ENCODE data around the gene FAM117A. TPM values are rescaled to one million over a fixed set of nuclear protein-coding genes. Genes with fewer than 3 reads are reported as not detected.
A peak's percentile ranks its signal among the peaks of the same experiment; 100 is the strongest.

The FAM117A gene, protein sequence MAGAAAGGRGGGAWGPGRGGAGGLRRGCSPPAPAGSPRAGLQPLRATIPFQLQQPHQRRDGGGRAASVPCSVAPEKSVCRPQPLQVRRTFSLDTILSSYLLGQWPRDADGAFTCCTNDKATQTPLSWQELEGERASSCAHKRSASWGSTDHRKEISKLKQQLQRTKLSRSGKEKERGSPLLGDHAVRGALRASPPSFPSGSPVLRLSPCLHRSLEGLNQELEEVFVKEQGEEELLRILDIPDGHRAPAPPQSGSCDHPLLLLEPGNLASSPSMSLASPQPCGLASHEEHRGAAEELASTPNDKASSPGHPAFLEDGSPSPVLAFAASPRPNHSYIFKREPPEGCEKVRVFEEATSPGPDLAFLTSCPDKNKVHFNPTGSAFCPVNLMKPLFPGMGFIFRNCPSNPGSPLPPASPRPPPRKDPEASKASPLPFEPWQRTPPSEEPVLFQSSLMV
- total RNA-seq, result 2.8 and 6.7 TPM in 2 replicates

- DNase-seq (ENCODE audit: low read depth in 2 of 2), result peak; percentile 97 to 99
These were observed at the start of gene FAM117A for GRCh38 chr17:49763735-49764558. FAM117A (minus strand) TSS chr17:49764131; CDS start chr17:49764087, 44 bp downstream.

- no peak for DNase-seq (ENCODE audit: low read depth in 2 of 2)
These were observed 45.1 kb upstream of the FAM117A start for GRCh38 chr17:49809056-49809455.

- DNase-seq (ENCODE audit: low read depth in 2 of 2), result no peak
These were observed 34.8 kb upstream of the FAM117A start for GRCh38 chr17:49798738-49799137.

DNA sequence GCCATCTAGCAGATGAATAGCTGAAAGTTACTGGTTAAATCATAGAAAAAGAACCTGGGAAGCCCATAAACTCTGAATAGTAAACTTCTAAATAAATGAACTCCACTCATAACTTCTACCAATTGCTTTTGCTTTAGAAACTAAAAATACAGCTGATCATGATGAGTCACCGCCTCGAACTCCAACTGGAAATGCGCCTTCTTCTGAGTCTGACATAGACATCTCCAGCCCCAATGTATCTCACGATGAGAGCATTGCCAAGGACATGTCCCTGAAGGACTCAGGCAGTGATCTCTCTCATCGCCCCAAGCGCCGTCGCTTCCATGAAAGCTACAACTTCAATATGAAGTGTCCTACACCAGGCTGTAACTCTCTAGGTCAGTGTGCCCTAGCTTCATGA lies 34.3 kb upstream of the FAM117A start:
- peak in 1 of 2 donors; percentile 49 for DNase-seq (ENCODE audit: low read depth in 2 of 2)

DNA sequence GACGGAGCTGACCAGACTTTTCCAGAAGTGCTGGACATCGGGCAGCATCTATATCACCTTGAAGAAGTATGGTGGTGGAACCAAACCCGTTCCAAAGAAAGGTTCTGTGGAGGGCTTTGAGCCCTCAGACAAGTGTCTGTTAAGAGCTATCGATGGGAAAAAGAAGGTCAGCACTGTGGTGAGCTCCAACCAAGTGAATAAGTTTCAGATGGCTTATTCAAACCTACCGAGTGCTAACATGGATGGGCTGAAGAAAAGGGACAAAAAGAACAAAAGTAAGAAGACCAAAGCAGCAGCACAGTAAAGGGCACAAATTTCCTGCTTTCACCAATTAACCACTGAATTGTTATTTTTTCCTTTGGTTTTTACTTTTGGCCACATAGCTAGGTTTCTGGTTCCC lies 31.4 kb upstream of the FAM117A start:
- no peak for DNase-seq (ENCODE audit: low read depth in 2 of 2)

DNA sequence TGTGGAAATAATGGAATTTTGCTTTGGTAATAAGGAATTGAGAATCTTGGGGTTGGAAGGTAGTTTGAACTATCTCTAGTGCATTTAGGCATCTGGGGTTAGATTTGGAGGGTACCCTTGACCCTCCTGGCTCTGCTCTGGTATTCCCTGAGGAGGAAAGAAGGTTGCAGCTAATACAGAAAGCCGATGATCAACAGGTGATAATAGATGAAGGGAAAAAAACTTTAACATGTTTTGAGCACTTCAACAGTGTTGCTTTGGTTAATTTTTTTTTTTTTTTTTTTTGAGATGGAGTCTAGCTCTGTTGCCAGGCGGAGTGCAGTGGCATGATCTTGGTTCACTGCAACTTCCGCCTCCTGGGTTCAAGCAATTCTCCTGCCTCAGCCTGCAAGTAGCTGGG lies 29.4 kb upstream of the FAM117A start:
- no peak for DNase-seq (ENCODE audit: low read depth in 2 of 2)

DNA sequence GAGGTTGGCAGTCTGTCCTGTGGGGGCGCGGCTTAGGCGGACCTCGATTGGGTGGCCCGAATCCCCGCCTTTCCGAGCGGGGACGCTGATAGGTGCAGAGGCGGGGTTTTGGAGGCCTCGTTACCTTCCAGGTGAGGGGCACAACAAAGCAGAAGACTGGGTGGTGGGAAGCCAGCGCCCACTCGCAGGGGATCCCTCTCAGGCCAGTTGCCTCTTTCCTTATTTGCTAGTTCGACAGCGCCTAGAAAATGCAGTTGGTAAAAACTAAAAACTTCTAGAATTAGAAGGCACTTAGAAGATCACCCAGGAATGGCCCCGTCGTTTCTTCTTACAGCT lies 25.3 kb upstream of the FAM117A start:
- no peak for DNase-seq (ENCODE audit: low read depth in 2 of 2)

DNA sequence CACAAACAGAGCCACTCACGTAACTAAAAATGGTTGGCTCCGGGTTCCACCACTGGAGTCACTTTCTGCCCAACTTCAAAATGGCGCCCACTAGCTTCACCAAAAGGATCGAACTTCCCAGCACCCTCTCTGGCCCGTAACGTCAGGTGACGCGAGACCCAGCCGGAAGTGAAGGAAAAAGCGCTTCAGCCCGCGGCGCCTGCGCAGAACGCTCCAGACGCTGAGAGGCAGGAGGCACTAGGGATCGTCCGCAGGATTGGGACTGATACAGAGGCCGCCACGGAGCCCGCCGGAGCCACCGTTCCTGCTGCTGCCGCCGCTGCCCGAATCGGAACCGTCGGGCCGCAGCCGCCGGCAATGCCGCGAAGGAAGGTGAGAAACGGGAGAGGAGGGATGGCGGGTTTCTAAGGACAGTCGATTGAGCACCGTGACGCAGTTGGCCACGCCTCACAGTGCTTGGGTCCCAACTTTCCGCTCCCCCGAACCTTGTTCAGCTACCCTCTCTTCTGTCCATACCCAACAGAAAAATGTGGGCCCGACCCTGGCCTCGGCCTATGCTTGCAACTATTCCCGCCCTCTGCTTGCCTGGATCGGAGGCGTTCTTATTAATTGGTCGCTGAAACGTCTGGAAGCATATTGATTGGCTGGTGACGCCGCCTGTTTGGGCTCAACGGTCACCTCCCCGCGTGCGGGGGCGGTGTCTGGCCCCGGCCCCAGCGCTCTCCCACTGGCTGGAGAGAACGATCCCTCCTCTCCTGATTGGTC lies 24.7 kb upstream of the FAM117A start, which contains the start of gene KAT7:
Gene KAT7 (plus strand): TSS at position 204 of the 765 bp plus-strand sequence. CDS start 154 bp downstream, at position 358.
- peak; percentile 100 for DNase-seq (ENCODE audit: low read depth in 2 of 2)

DNA sequence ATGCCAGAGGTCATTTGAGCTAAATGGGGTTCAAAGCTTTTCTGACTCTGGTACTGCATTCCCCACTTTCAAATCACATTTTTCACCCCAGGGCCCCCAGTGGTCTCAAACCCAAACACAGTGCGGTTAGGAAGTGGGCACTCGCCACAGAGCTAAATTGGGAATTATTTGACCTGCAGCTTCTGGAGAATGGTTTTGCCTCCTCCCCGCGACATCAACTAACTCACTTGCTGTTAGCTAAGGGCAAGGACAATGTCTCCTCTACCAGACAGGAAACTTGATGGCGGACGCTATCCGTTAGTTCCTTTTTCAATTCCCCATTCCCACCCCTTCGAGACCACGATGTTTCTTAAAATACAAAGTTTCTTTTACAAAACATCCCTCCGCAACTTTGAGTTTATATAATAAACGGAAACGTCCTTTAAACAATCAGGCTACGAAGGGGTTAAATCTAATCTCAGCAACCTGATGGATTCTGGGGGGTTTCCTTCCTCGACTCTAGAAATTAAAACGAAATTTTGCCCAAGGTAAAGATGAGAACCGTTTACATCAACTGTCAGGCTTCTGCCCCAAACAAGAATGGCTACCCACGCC lies 24.1 kb upstream of the FAM117A start:
- no peak for DNase-seq (ENCODE audit: low read depth in 2 of 2)

DNA sequence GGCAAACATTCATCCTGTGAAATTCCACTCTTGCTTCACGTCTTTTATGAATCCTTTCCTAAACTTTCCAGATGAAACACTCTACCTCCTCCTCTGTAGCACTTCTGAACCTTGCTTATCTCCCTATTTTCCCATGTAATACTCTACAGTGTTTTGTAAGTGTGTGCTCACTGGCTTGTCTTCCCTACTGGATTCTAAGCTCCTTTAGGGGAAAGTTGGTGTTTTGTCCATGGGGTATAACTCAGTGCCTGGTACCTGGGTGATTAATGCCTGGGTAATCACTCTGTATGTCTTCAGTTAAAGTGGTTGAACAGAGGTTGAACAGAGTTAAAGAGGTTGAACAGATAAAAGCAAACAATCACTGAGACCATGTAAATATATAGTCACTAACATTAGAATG lies 20.7 kb upstream of the FAM117A start:
- no peak for DNase-seq (ENCODE audit: low read depth in 2 of 2)

- DNase-seq (ENCODE audit: low read depth in 2 of 2), result no peak
These were observed 19.9 kb upstream of the FAM117A start for GRCh38 chr17:49783791-49784190.

DNA sequence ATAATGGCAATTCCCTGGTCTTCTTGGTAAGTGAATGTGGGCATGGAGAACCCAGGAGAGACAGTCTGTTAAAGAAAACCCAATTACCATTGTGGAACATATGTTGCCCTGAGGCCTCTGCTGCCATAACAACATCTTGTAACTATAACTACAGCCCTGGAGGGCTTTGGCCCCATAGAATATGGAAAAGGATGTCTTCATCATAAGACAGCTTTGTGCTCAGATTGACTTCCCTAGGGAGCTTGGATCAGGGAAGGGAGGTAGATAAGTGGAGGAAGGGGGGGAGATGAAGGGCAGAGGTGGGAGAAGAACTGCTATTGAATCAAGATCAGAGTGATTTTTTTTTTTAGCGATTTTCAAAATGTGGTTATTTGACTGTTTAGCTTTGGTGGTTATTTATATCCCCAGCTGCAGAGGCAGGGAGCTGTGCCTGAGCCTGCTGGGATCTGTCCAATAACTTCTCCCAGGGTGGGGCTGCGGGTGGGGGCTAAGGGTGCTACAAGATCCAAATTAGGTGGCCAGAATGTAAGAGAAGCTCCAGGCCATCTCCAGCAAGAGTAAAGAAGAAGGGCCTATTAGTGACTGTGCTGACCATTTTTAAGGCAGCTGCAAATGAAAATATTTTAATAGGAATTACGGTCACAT lies 19.3 kb upstream of the FAM117A start:
- no peak for DNase-seq (ENCODE audit: low read depth in 2 of 2)

- DNase-seq (ENCODE audit: low read depth in 2 of 2), result peak; percentile 78 to 79
These were observed 15.9 kb upstream of the FAM117A start for GRCh38 chr17:49779739-49780231.

DNA sequence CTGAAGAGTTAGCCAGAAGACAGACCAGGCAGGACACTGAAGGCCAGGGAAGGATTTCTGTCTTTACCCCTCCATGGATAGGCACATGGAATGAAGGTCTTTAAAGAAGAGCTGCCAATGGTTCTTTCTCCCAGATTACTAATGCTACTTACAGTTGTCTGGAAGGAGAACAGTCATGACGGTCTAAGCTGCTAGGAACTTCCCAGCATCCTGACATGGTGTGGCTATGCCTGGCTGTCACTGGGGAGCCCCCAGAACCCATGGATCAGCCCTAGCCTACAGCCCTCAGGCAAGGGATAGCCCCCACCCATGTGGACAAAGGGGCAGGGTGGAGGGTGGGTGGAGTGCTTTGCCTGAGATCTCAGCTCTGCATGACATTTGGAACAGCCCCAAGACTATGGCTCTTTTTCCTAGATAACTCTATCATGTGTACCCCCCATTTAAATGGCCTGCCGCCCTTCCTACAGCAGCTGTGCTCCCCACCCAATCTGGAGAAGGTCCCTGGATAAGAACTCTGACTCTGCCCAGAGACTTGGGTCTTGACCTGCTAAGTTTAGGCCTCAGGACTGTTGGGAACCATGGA lies 15.3 kb upstream of the FAM117A start:
- no peak for DNase-seq (ENCODE audit: low read depth in 2 of 2)

DNA sequence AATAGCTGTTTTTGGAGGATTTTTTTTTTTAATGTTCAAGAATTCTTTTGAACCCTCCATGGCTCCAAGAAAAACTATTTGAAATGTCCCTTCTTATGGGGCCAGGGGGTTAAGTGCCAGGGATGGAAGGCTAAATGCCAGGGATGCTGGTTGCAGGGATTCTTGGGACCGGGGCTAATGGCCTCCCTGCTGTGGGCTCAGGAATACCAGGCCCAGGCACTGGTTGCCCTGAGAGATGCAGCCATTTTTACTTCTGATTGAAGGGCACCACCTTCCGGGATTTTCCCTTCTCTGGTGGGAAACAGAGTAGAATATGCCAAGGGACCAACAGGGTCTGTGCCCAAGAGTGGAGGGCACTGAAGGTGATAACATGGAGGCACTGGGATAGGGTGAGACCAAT lies 13.6 kb upstream of the FAM117A start:
- DNase-seq (ENCODE audit: low read depth in 2 of 2), result no peak

- no peak for DNase-seq (ENCODE audit: low read depth in 2 of 2)
These were observed 12.8 kb upstream of the FAM117A start for GRCh38 chr17:49776551-49777300.

- peak; percentile 77 to 87 for DNase-seq (ENCODE audit: low read depth in 2 of 2)
These were observed 11.8 kb upstream of the FAM117A start for GRCh38 chr17:49775546-49776260.

DNA sequence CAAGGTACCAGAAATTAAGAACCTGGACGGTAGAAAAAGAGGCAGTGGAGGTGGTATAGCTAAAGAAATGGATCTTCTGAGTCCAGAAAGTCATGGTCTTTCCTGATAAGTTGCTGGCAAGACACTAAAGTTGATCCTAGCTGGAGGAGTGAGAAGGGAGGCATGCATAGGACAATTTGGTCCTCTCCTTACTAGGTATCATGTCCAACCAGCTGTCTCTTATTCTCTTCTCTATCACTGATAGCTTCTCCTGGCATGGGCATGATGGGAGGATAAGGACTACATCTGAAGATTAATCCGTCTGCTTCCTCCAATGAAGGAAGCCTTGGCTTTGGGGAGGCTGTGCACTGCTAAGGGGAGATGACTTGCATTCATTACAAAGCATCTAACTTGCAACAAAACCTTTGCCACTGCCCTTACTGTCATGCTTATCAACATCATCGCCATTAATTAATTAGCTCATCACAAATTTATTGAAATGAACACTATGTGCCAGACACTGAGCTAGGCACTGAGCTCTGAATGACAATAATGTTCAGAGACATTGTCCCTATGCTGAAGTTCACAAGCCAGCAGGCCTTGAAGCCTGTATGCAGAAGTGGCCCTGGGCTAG lies 3.1 kb upstream of the FAM117A start:
- no peak for DNase-seq (ENCODE audit: low read depth in 2 of 2)
